Dendritic cell treated with granulocyte-macrophage colony-stimulating factor and Interleukin-4, amounts not matched to agents 40 ng/mL and 50 ng/mL, for 4 days (primary cell): ENCODE results near the gene PRPF8.

Experiments
- H3K27ac Mint-ChIP-seq: one replicate; pipeline ENCODE4 v1.8.0; 2022; ENCODE audit warnings: mild to moderate bottlenecking, mixed read lengths
- H3K27me3 Mint-ChIP-seq: one replicate; pipeline ENCODE4 v1.8.0; 2022; ENCODE audit warnings: mild to moderate bottlenecking, mixed read lengths
- H3K36me3 Mint-ChIP-seq: one replicate; pipeline ENCODE4 v1.8.0; 2022; ENCODE audit warnings: low read depth, mixed read lengths
- H3K4me1 Mint-ChIP-seq: one replicate; pipeline ENCODE4 v1.8.0; 2022; ENCODE audit warnings: low read depth, mixed read lengths
- H3K4me3 Mint-ChIP-seq: one replicate; pipeline ENCODE4 v1.8.0; 2022; ENCODE audit warnings: mild to moderate bottlenecking, moderate library complexity, mixed read lengths
- H3K9me3 Mint-ChIP-seq: one replicate; pipeline ENCODE4 v1.8.0; 2022; ENCODE audit warnings: mixed read lengths
- intact Hi-C: fragments of 100-400 bp; cut with micrococcal nuclease; formaldehyde crosslinking; loops from one replicate; pipeline ENCODE4 v1.15.0; 2022

The PRPF8 gene

GRCh38 chr17:1649844-1650501, 34.7 kb downstream of the PRPF8 start, which contains the start of gene RILP:
Gene RILP (minus strand): TSS chr17:1649866. CDS start chr17:1649804, 62 bp downstream.
- Mint-ChIP-seq H3K27me3 (no peaks in the 10 kb centered on the region), H3K9me3 (no peaks in the 10 kb centered on the region), H3K27ac (peak within 1 kb of the TSS; percentile 90), H3K4me1 (peaks cover 69% of the 10 kb centered on the region), H3K36me3 (peaks cover 87% of the 10 kb centered on the region), H3K4me3 (peak within 1 kb of the TSS; percentile 83)
- intact Hi-C loops: loop anchor here (2.0 kb wide), 2 partner anchors 67 to 73 kb away; no protein-coding TSS in a partner anchor

- Mint-ChIP-seq H3K4me1 (peaks cover 77% of the 10 kb centered on the region), H3K4me3 (peak overlapping the region; percentile 83), H3K36me3 (peaks cover 79% of the 10 kb centered on the region), H3K27ac (peak overlapping the region; percentile 90), H3K27me3 (no peaks in the 10 kb centered on the region), H3K9me3 (no peaks in the 10 kb centered on the region)
- intact Hi-C loops: loop anchor here (1.0 to 2.0 kb wide), 3 partner anchors 18 to 72 kb away; no protein-coding TSS in a partner anchor
Observed at GRCh38 chr17:1648963-1649843, 35.5 kb downstream of the PRPF8 start.

- H3K4me3 Mint-ChIP-seq: peak overlapping the region; percentile 83
- intact Hi-C loops: loop anchor here (1.0 to 2.0 kb wide), 3 partner anchors 17 to 72 kb away; no protein-coding TSS in a partner anchor
- peaks cover 71% of the 10 kb centered on the region for H3K36me3 Mint-ChIP-seq
- H3K27me3 Mint-ChIP-seq: no peaks in the 10 kb centered on the region
- peak overlapping the region; percentile 90 for H3K27ac Mint-ChIP-seq
- no peaks in the 10 kb centered on the region for H3K9me3 Mint-ChIP-seq
- peaks cover 81% of the 10 kb centered on the region for H3K4me1 Mint-ChIP-seq
Observed at GRCh38 chr17:1648173-1648962, 36.3 kb downstream of the PRPF8 start.

- peaks cover 75% of the 10 kb centered on the region for H3K4me1 Mint-ChIP-seq
- H3K27me3 Mint-ChIP-seq: no peaks in the 10 kb centered on the region
- intact Hi-C loops: loop anchor here (1.0 to 2.0 kb wide), 3 partner anchors 16 to 71 kb away; no protein-coding TSS in a partner anchor
- H3K36me3 Mint-ChIP-seq: peaks cover 65% of the 10 kb centered on the region
- no peaks in the 10 kb centered on the region for H3K9me3 Mint-ChIP-seq
- peak overlapping the region; percentile 90 for H3K27ac Mint-ChIP-seq
- peak overlapping the region; percentile 83 for H3K4me3 Mint-ChIP-seq
Observed at GRCh38 chr17:1647802-1648171, 36.9 kb downstream of the PRPF8 start.

GRCh38 chr17:1646199-1646875, 38.3 kb downstream of the PRPF8 start:
- no peaks in the 10 kb centered on the region for H3K9me3 Mint-ChIP-seq
- H3K27ac Mint-ChIP-seq: peak overlapping the region; percentile 79
- peaks cover 65% of the 10 kb centered on the region for H3K4me1 Mint-ChIP-seq
- no peaks in the 10 kb centered on the region for H3K27me3 Mint-ChIP-seq
- intact Hi-C loops: no loop called here
- peak overlapping the region; percentile 84 for H3K4me3 Mint-ChIP-seq
- peaks cover 50% of the 10 kb centered on the region for H3K36me3 Mint-ChIP-seq

- Mint-ChIP-seq H3K27me3 (no peaks in the 10 kb centered on the region), H3K36me3 (peaks cover 49% of the 10 kb centered on the region), H3K4me3 (peak within 1 kb of the TSS; percentile 84), H3K27ac (peak within 1 kb of the TSS; percentile 79), H3K4me1 (peaks cover 57% of the 10 kb centered on the region), H3K9me3 (no peaks in the 10 kb centered on the region)
- intact Hi-C loops: no loop called here
Observed at GRCh38 chr17:1645207-1646171, 39.2 kb downstream of the PRPF8 start, which contains the start of gene SCARF1. Gene SCARF1 (minus strand): TSS chr17:1645732. CDS start chr17:1645697, 35 bp downstream.

GRCh38 chr17:1644493-1645206, 40.0 kb downstream of the PRPF8 start:
- H3K9me3 Mint-ChIP-seq: no peaks in the 10 kb centered on the region
- H3K27me3 Mint-ChIP-seq: no peaks in the 10 kb centered on the region
- H3K4me1 Mint-ChIP-seq: peaks cover 53% of the 10 kb centered on the region
- intact Hi-C loops: no loop called here
- peak overlapping the region; percentile 84 for H3K4me3 Mint-ChIP-seq
- H3K27ac Mint-ChIP-seq: peak overlapping the region; percentile 79
- H3K36me3 Mint-ChIP-seq: peaks cover 51% of the 10 kb centered on the region

- no peaks in the 10 kb centered on the region for H3K9me3 Mint-ChIP-seq
- H3K4me3 Mint-ChIP-seq: peak overlapping the region; percentile 84
- H3K27me3 Mint-ChIP-seq: no peaks in the 10 kb centered on the region
- intact Hi-C loops: no loop called here
- peaks cover 56% of the 10 kb centered on the region for H3K36me3 Mint-ChIP-seq
- peaks cover 58% of the 10 kb centered on the region for H3K4me1 Mint-ChIP-seq
- H3K27ac Mint-ChIP-seq: peak overlapping the region; percentile 79
Observed at GRCh38 chr17:1643999-1644492, 40.6 kb downstream of the PRPF8 start.

- Mint-ChIP-seq H3K4me3 (peak overlapping the region; percentile 84), H3K4me1 (peaks cover 62% of the 10 kb centered on the region), H3K36me3 (peaks cover 57% of the 10 kb centered on the region), H3K27me3 (no peaks in the 10 kb centered on the region), H3K9me3 (no peaks in the 10 kb centered on the region), H3K27ac (peak overlapping the region; percentile 79)
- intact Hi-C loops: no loop called here
Observed at GRCh38 chr17:1643293-1643998, 41.2 kb downstream of the PRPF8 start.

- Mint-ChIP-seq H3K27ac (no peak overlapping the region), H3K9me3 (no peaks in the 10 kb centered on the region), H3K4me1 (peaks cover 49% of the 10 kb centered on the region), H3K27me3 (peaks cover 2% of the 10 kb centered on the region), H3K4me3 (no peak overlapping the region), H3K36me3 (peaks cover 60% of the 10 kb centered on the region)
- intact Hi-C loops: no loop called here
Observed at GRCh38 chr17:1641065-1641403, 43.6 kb downstream of the PRPF8 start.

GRCh38 chr17:1640329-1641064, 44.2 kb downstream of the PRPF8 start:
- H3K36me3 Mint-ChIP-seq: peaks cover 60% of the 10 kb centered on the region
- H3K4me3 Mint-ChIP-seq: no peak overlapping the region
- H3K4me1 Mint-ChIP-seq: peaks cover 43% of the 10 kb centered on the region
- H3K9me3 Mint-ChIP-seq: no peaks in the 10 kb centered on the region
- peaks cover 2% of the 10 kb centered on the region for H3K27me3 Mint-ChIP-seq
- H3K27ac Mint-ChIP-seq: peak overlapping the region; percentile 63
- intact Hi-C loops: no loop called here
